GM12874 (cell line): Measurements from ENCODE around the gene ARPP21.

ENCODE experiments used
- TF ChIP-seq, protein P1 (sequence below): IDR thresholded peaks from 2 replicates; pipeline ENCODE4 v1.5.1; 2011; ENCODE audit warnings: low read depth, mild to moderate bottlenecking, control low read depth, low read length, moderate library complexity; ENCODE audit not compliant: insufficient read depth

ARPP21 gene

DNA sequence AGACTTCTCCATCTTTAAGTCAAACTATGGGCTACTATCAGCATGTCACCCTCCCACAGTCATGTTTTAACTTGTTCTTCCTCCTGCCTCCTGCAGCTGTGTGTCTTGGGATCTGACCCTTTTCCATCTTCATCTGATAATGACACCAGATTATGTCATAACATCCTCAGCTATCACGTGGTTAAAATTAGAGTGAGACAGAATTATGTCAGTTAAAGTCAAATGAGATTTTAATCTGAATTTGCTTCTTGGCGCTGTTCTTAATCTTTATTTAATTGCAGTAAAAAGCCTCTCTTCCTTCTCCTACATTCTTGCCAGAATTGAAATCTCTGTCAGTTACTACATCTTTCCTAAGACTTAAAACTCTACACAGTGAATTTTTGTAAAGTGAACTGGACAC lies 107.2 kb downstream of the ARPP21 start:
- TF ChIP-seq, protein P1, sequence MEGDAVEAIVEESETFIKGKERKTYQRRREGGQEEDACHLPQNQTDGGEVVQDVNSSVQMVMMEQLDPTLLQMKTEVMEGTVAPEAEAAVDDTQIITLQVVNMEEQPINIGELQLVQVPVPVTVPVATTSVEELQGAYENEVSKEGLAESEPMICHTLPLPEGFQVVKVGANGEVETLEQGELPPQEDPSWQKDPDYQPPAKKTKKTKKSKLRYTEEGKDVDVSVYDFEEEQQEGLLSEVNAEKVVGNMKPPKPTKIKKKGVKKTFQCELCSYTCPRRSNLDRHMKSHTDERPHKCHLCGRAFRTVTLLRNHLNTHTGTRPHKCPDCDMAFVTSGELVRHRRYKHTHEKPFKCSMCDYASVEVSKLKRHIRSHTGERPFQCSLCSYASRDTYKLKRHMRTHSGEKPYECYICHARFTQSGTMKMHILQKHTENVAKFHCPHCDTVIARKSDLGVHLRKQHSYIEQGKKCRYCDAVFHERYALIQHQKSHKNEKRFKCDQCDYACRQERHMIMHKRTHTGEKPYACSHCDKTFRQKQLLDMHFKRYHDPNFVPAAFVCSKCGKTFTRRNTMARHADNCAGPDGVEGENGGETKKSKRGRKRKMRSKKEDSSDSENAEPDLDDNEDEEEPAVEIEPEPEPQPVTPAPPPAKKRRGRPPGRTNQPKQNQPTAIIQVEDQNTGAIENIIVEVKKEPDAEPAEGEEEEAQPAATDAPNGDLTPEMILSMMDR = no peak

- TF ChIP-seq, protein P1 = no peak
Observed at GRCh38 chr3:35748144-35748543, 108.8 kb downstream of the ARPP21 start.

DNA sequence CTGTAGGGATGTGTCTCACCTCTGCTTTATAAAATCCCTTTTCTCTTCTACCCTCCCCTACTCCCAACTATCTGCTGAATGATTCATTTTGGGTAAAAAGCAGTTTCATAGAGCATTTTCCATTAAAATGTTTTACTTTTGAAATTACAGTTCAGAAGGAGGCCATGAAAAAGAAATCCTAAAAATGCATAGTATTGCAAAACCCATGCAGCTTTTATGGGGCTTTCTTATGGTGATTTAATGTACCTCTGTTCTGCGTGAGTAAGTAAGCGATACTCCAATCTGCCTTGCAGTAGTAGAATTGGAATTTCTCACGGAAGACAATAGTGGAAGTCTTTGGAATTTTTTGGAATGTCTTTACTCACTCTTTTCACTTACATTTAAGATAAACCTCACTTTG lies 111.9 kb downstream of the ARPP21 start:
- TF ChIP-seq, protein P1 = no peak

DNA sequence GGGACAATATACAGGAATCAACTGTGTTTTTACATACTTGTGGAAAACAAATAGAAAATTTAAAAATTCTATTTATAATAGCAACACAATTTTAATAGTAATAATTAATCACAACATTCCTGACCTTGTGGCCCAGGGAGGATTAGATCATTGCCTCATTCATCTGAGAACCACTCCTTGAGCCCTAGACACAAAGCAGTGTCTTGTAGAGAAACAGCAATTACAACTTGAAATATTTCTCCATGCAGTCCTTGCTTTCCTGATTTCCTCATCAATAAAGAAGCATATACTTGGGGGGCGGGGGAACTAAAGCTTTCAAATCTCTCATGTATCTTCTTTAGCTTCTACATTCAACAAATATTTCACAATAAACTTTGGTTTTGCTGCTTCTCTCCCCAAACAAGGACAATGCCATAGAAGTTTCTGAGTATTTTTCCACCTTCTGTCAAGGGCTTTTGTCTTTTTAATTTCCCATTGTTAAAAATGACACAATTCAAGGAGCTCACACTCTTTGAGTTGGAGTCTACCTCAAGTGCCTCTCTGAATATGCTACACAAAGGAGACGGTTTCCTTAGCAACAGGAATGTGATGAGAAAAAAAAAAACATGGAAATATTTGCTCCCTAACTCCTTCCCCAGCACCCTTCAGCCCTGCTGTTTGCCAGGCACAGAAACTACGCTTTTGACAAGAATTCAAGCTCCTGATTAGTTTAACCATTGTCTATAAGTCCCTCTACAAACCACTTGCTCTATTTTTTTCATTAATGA lies 118.8 kb downstream of the ARPP21 start:
- TF ChIP-seq, protein P1 = no peak

DNA sequence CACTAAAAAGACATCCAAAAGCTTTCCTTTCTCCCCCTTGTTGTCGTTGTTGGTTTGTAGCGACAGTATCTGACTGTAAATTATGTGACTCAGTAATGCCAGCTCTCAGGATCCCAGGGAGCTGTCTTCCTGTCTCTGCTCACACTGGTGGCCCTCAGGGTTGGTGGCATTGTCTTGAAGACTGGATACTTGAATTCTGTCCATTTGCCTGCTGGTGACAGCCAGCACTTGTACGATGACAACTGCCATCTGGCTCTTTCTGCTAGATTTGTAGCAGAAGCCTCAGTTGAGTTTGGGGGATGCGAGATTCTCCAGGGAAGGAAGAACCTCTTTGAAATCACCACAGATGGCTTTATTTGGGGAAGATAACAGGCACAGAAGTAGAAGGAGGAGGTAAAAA lies 120.8 kb downstream of the ARPP21 start:
- TF ChIP-seq, protein P1 = no peak

DNA sequence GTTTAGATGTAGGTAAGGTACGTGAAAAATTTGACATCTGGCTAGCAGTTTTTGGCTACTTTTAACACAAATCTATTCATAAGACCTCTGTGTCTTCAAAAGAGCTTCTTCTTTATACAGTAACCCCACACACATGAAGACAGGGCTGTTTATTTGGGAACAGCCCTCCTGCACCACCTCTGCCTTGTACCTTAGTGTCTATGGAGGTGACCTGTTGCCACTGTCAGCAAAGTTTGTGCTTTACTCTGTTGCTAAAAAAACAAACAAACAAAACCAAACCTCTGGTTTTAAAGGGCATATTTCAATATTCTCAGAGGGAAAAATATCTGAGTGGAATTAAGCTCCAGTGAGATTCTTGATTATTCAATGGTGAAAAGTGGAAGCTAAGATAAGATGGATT lies 122.0 kb downstream of the ARPP21 start:
- TF ChIP-seq, protein P1 = no peak

- TF ChIP-seq, protein P1 = no peak
Observed at GRCh38 chr3:35772381-35773015, 133.2 kb downstream of the ARPP21 start.
